Neural progenitor cell (in vitro differentiated cells): Measurements from ENCODE around the gene UBA1. TPM values are rescaled to one million over a fixed set of nuclear protein-coding genes. Genes with fewer than 3 reads are reported as not detected.

Experiments
- DNase-seq: peaks from one replicate; pipeline ENCODE4 v3.0.0-alpha.2; 2016; ENCODE audit warnings: low spot score
- H2AFZ ChIP-seq: fragments of 200-600 bp; sonication (generic); replicated peaks from 2 replicates; pipeline ENCODE4 v1.6.1; 2016; ENCODE audit warnings: antibody characterized with exemption
- H3F3A ChIP-seq: fragments of 200-600 bp; sonication (generic); 2 replicates; pipeline ENCODE4 v1.6.1; 2016; ENCODE audit warnings: antibody characterized with exemption, low read depth
- H3K27ac ChIP-seq: fragments of 200-600 bp; sonication (generic); 2 replicates; pipeline ENCODE4 v1.5.1; 2016; ENCODE audit warnings: mild to moderate bottlenecking
- H3K27me3 ChIP-seq: fragments of 200-600 bp; sonication (generic); 2 replicates; pipeline ENCODE4 v1.6.1; 2016; ENCODE audit warnings: mild to moderate bottlenecking, moderate library complexity
- H3K36me3 ChIP-seq: fragments of 200-600 bp; sonication (generic); 2 replicates; pipeline ENCODE4 v1.5.1; 2016
- H3K4me1 ChIP-seq: fragments of 200-600 bp; sonication (generic); 2 replicates; pipeline ENCODE4 v1.6.1; 2016; ENCODE audit warnings: mixed run types
- H3K4me2 ChIP-seq: fragments of 200-600 bp; sonication (generic); 2 replicates; pipeline ENCODE4 v1.6.1; 2016
- H3K4me3 ChIP-seq: fragments of 200-600 bp; sonication (generic); 2 replicates; pipeline ENCODE4 v1.5.1; 2016
- H3K79me2 ChIP-seq: fragments of 200-600 bp; sonication (generic); 2 replicates; pipeline ENCODE4 v1.6.1; 2016; ENCODE audit warnings: low read depth
- H3K9ac ChIP-seq: fragments of 200-600 bp; sonication (generic); 2 replicates; pipeline ENCODE4 v1.6.1; 2016
- H3K9me3 ChIP-seq: fragments of 200-600 bp; sonication (generic); 2 replicates; pipeline ENCODE4 v1.5.1; 2016; ENCODE audit warnings: low read depth
- H4K20me1 ChIP-seq: fragments of 200-600 bp; sonication (generic); 2 replicates; pipeline ENCODE4 v1.6.1; 2016; ENCODE audit warnings: low read depth
- H3K27ac Mint-ChIP-seq: 3 replicates; pipeline ENCODE4 v1.8.0; 2021; ENCODE audit warnings: mixed read lengths
- H3K27me3 Mint-ChIP-seq: 2 replicates; pipeline ENCODE4 v1.8.0; 2022; ENCODE audit warnings: low read depth, mild to moderate bottlenecking, inconsistent platforms, moderate library complexity, mixed read lengths; ENCODE audit not compliant: insufficient read depth
- H3K36me3 Mint-ChIP-seq: 3 replicates; pipeline ENCODE4 v1.8.0; 2021; ENCODE audit warnings: mixed read lengths
- H3K4me1 Mint-ChIP-seq: 3 replicates; pipeline ENCODE4 v1.8.0; 2021; ENCODE audit warnings: mixed read lengths
- H3K4me3 Mint-ChIP-seq: 3 replicates; pipeline ENCODE4 v1.8.0; 2021; ENCODE audit warnings: mild to moderate bottlenecking, moderate library complexity, mixed read lengths
- H3K9me3 Mint-ChIP-seq: 3 replicates; pipeline ENCODE4 v1.8.0; 2020; ENCODE audit warnings: mixed read lengths
- CTCF ChIP-seq: fragments of 200-600 bp; sonication (generic); IDR thresholded peaks from 2 replicates; pipeline ENCODE4 v1.5.1; 2017; ENCODE audit warnings: antibody characterized with exemption, mild to moderate bottlenecking
- EZH2 ChIP-seq: fragments of 200-600 bp; sonication (generic); IDR thresholded peaks from 2 replicates; pipeline ENCODE4 v1.6.1; 2017; ENCODE audit warnings: antibody characterized with exemption, mild to moderate bottlenecking, moderate library complexity
- EZH2phosphoT487 ChIP-seq: fragments of 200-600 bp; sonication (generic); IDR thresholded peaks from 2 replicates; pipeline ENCODE4 v1.6.1; 2017; ENCODE audit warnings: antibody characterized with exemption
- total RNA-seq: library from RNA; depleted of rRNA; stranded (reverse); fragments of >200 nt; gene quantifications from 2 replicates; pipeline ENCODE4 v1.2.3, GENCODE V29; 2015; ENCODE audit warnings: low replicate concordance

UBA1 gene
- total RNA-seq, 1 donor from 2014 or later, result 291 TPM

GRCh38 chrX:47242321-47242720, 48.7 kb downstream of the UBA1 start:
- H3K4me2 ChIP-seq, result no peak overlapping the region
- H3K9me3 ChIP-seq, result no peaks in the 10 kb centered on the region
- H2AFZ ChIP-seq, result no peak overlapping the region
- H3K27me3 Mint-ChIP-seq, result peaks cover 2% of the 10 kb centered on the region
- TF ChIP-seq EZH2phosphoT487 (no peak), CTCF (no peak), EZH2 (no peak)
- H3K9ac ChIP-seq, result no peak overlapping the region
- H3K36me3 Mint-ChIP-seq, result peaks cover 54% of the 10 kb centered on the region
- peaks cover 5% of the 10 kb centered on the region for H4K20me1 ChIP-seq
- H3K36me3 ChIP-seq, result no peaks in the 10 kb centered on the region
- H3K4me3 ChIP-seq, result no peak overlapping the region
- H3K27ac ChIP-seq, result no peak overlapping the region
- H3K4me3 Mint-ChIP-seq, result no peak overlapping the region
- peaks cover 26% of the 10 kb centered on the region for H3K79me2 ChIP-seq
- no peak for DNase-seq
- peaks cover 10% of the 10 kb centered on the region for H3F3A ChIP-seq
- no peaks in the 10 kb centered on the region for H3K9me3 Mint-ChIP-seq
- no peaks in the 10 kb centered on the region for H3K27me3 ChIP-seq
- H3K4me1 ChIP-seq, result no peaks in the 10 kb centered on the region
- H3K4me1 Mint-ChIP-seq, result peaks cover 4% of the 10 kb centered on the region
- H3K27ac Mint-ChIP-seq, result no peak overlapping the region

GRCh38 chrX:47243351-47243750, 49.7 kb downstream of the UBA1 start:
- H3K27me3 Mint-ChIP-seq, result peaks cover 6% of the 10 kb centered on the region
- Histone ChIP-seq H3K36me3 (no peaks in the 10 kb centered on the region), H3K4me1 (no peaks in the 10 kb centered on the region), H3K4me2 (no peak overlapping the region), H3K9ac (no peak overlapping the region), H3K27me3 (no peaks in the 10 kb centered on the region), H3K9me3 (no peaks in the 10 kb centered on the region), H3F3A (peaks cover 11% of the 10 kb centered on the region), H3K79me2 (peaks cover 16% of the 10 kb centered on the region), H3K27ac (no peak overlapping the region), H2AFZ (no peak overlapping the region), H4K20me1 (peaks cover 4% of the 10 kb centered on the region), H3K4me3 (no peak overlapping the region)
- no peak overlapping the region for H3K27ac Mint-ChIP-seq
- H3K4me1 Mint-ChIP-seq, result no peaks in the 10 kb centered on the region
- H3K36me3 Mint-ChIP-seq, result peaks cover 58% of the 10 kb centered on the region
- H3K4me3 Mint-ChIP-seq, result peak overlapping the region; percentile 18
- H3K9me3 Mint-ChIP-seq, result no peaks in the 10 kb centered on the region
- TF ChIP-seq EZH2phosphoT487, result no peak
- TF ChIP-seq CTCF, result no peak
- DNase-seq, result no peak

GRCh38 chrX:47244676-47245075, 51.0 kb downstream of the UBA1 start:
- peaks cover 11% of the 10 kb centered on the region for H3F3A ChIP-seq
- DNase-seq, result no peak
- no peak overlapping the region for H3K4me2 ChIP-seq
- H3K79me2 ChIP-seq, result peaks cover 2% of the 10 kb centered on the region
- no peaks in the 10 kb centered on the region for H3K27me3 ChIP-seq
- Mint-ChIP-seq H3K4me3 (no peak overlapping the region), H3K36me3 (peaks cover 53% of the 10 kb centered on the region), H3K9me3 (no peaks in the 10 kb centered on the region), H3K27ac (no peak overlapping the region), H3K27me3 (peaks cover 6% of the 10 kb centered on the region), H3K4me1 (no peaks in the 10 kb centered on the region)
- no peaks in the 10 kb centered on the region for H3K36me3 ChIP-seq
- no peak overlapping the region for H3K27ac ChIP-seq
- no peak overlapping the region for H3K9ac ChIP-seq
- H3K4me3 ChIP-seq, result no peak overlapping the region
- TF ChIP-seq EZH2phosphoT487 (no peak), EZH2 (no peak), CTCF (no peak)
- H3K9me3 ChIP-seq, result no peaks in the 10 kb centered on the region
- H4K20me1 ChIP-seq, result no peaks in the 10 kb centered on the region
- no peak overlapping the region for H2AFZ ChIP-seq
- no peaks in the 10 kb centered on the region for H3K4me1 ChIP-seq
